ENCODE results near the gene TRPM3.

Gene TRPM3

GRCh38 chr9:70551801-70552200, 569.6 kb downstream of the TRPM3 start:
- Histone ChIP-seq H3K79me2 (ENCODE audit: insufficient read depth, low read depth) (no peaks in the 10 kb centered on the region), H3K4me2 (no peak overlapping the region), H3K4me1 (ENCODE audit: low read depth, poor library complexity, severe bottlenecking) (no peaks in the 10 kb centered on the region), H3K36me3 (ENCODE audit: insufficient read depth) (no peaks in the 10 kb centered on the region), H3K4me3 (IDR thresholded peaks at IDR 0.05; ENCODE audit: insufficient read depth, low read depth, low read length) (no peak overlapping the region), H4K20me1 (ENCODE audit: insufficient read depth) (no peaks in the 10 kb centered on the region), H3K27ac (no peak overlapping the region), H3K9ac (no peak overlapping the region), H3K27me3 (ENCODE audit: insufficient read depth, low read depth) (no peaks in the 10 kb centered on the region), H2AFZ (ENCODE audit: low read depth) (no peak overlapping the region)
- no peak for TF ChIP-seq CTCF (conservative IDR thresholded peaks at IDR 0.05; ENCODE audit: low read depth, low read length)

- Histone ChIP-seq H3K79me2 (ENCODE audit: insufficient read depth, low read depth) (no peaks in the 10 kb centered on the region), H3K27me3 (ENCODE audit: insufficient read depth, low read depth) (no peaks in the 10 kb centered on the region), H2AFZ (ENCODE audit: low read depth) (no peak overlapping the region), H3K4me1 (ENCODE audit: low read depth, poor library complexity, severe bottlenecking) (no peaks in the 10 kb centered on the region), H4K20me1 (ENCODE audit: insufficient read depth) (no peaks in the 10 kb centered on the region), H3K36me3 (ENCODE audit: insufficient read depth) (no peaks in the 10 kb centered on the region), H3K4me2 (no peak overlapping the region), H3K9ac (no peak overlapping the region), H3K27ac (no peak overlapping the region), H3K4me3 (IDR thresholded peaks at IDR 0.05; ENCODE audit: insufficient read depth, low read depth, low read length) (no peak overlapping the region)
- TF ChIP-seq CTCF (conservative IDR thresholded peaks at IDR 0.05; ENCODE audit: low read depth, low read length), result no peak
These were observed 570.0 kb downstream of the TRPM3 start for GRCh38 chr9:70551396-70551795.

- Histone ChIP-seq H4K20me1 (ENCODE audit: insufficient read depth) (no peaks in the 10 kb centered on the region), H3K27me3 (ENCODE audit: insufficient read depth, low read depth) (no peaks in the 10 kb centered on the region), H3K4me1 (ENCODE audit: low read depth, poor library complexity, severe bottlenecking) (no peaks in the 10 kb centered on the region), H3K79me2 (ENCODE audit: insufficient read depth, low read depth) (no peaks in the 10 kb centered on the region), H3K4me2 (no peak overlapping the region), H2AFZ (ENCODE audit: low read depth) (no peak overlapping the region), H3K9ac (no peak overlapping the region), H3K27ac (no peak overlapping the region), H3K4me3 (IDR thresholded peaks at IDR 0.05; ENCODE audit: insufficient read depth, low read depth, low read length) (no peak overlapping the region), H3K36me3 (ENCODE audit: insufficient read depth) (no peaks in the 10 kb centered on the region)
- no peak for TF ChIP-seq CTCF (conservative IDR thresholded peaks at IDR 0.05; ENCODE audit: low read depth, low read length)
These were observed 571.5 kb downstream of the TRPM3 start for GRCh38 chr9:70549926-70550325.

- Histone ChIP-seq H3K4me3 (IDR thresholded peaks at IDR 0.05; ENCODE audit: insufficient read depth, low read depth, low read length) (no peak overlapping the region), H4K20me1 (ENCODE audit: insufficient read depth) (no peaks in the 10 kb centered on the region), H3K9ac (no peak overlapping the region), H2AFZ (ENCODE audit: low read depth) (no peak overlapping the region), H3K36me3 (ENCODE audit: insufficient read depth) (no peaks in the 10 kb centered on the region), H3K79me2 (ENCODE audit: insufficient read depth, low read depth) (no peaks in the 10 kb centered on the region), H3K4me1 (ENCODE audit: low read depth, poor library complexity, severe bottlenecking) (no peaks in the 10 kb centered on the region), H3K27me3 (ENCODE audit: insufficient read depth, low read depth) (no peaks in the 10 kb centered on the region), H3K27ac (no peak overlapping the region), H3K4me2 (no peak overlapping the region)
- no peak for TF ChIP-seq CTCF (conservative IDR thresholded peaks at IDR 0.05; ENCODE audit: low read depth, low read length)
These were observed 579.0 kb downstream of the TRPM3 start for GRCh38 chr9:70542311-70542931.

Measured in KMS-11 (cell line).